Ectodermal cell (in vitro differentiated cells): ENCODE data around the gene CNST.

Source experiments
- H3K27ac ChIP-seq: 2 replicates; pipeline ENCODE4 v1.7.0; 2013; ENCODE audit warnings: mild to moderate bottlenecking, low read depth, low read length; ENCODE audit not compliant: insufficient read depth, poor library complexity, severe bottlenecking
- H3K27me3 ChIP-seq: 2 replicates; pipeline ENCODE4 v1.7.0; 2013; ENCODE audit warnings: mild to moderate bottlenecking, low read length; ENCODE audit not compliant: insufficient read depth, control insufficient read depth, poor library complexity, severe bottlenecking
- H3K36me3 ChIP-seq: one replicate; pipeline ENCODE4 v1.7.0; 2013; ENCODE audit warnings: low read length; ENCODE audit not compliant: control insufficient read depth, insufficient read depth
- H3K4me1 ChIP-seq: one replicate; pipeline ENCODE4 v1.7.0; 2013; ENCODE audit warnings: low read length; ENCODE audit not compliant: control insufficient read depth, insufficient read depth
- H3K4me3 ChIP-seq: 2 replicates; pipeline ENCODE4 v1.7.0; 2013; ENCODE audit warnings: low read depth, low read length, control low read depth; ENCODE audit not compliant: insufficient read depth
- H3K9me3 ChIP-seq: 2 replicates; pipeline ENCODE4 v1.7.0; 2013; ENCODE audit warnings: mild to moderate bottlenecking, low read length, moderate library complexity; ENCODE audit not compliant: control insufficient read depth
- WGBS, 2 experiments: methylation state at CpG; one replicate each; pipeline ENCODE4 v1.1.7; 2013; ENCODE audit warnings: missing lambda C conversion rate in 2 of 2; 5-methylcytosine and 5-hydroxymethylcytosine counted together

Gene CNST

DNA sequence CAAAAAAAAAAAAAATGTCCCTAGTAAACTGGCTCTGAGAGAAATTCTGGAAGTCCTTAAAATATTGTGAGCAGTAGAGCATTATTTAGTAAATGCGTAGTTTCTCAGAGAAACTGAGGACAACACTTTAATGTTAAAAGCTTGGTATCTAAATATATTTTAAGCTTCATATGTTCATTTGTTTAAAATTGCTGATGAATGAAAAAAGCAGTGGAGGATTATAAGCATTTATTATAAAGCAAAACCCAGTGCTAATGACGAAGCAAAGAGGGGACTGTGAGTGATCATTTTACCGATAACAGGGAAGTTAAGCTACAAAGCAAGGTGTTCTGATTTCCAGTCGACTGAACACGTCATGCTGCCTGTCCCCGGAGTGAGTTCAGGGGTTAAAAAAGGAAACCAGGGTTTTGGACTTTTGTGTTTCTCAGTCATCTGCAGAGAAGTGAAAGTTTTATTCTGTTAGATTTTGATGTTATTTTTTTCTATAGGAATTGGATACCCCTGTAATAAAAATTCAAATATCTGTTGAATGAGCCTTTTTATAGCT is 93.4 kb downstream of the CNST start:
- Histone ChIP-seq H3K4me3 (no peak overlapping the region), H3K27ac (no peak overlapping the region), H3K4me1 (no peaks in the 10 kb centered on the region), H3K36me3 (no peaks in the 10 kb centered on the region), H3K27me3 (no peaks in the 10 kb centered on the region), H3K9me3 (no peaks in the 10 kb centered on the region)
- WGBS, 2 experiments, result 97% methylated on average over 5 to 6 of the region's 6 CpGs

DNA sequence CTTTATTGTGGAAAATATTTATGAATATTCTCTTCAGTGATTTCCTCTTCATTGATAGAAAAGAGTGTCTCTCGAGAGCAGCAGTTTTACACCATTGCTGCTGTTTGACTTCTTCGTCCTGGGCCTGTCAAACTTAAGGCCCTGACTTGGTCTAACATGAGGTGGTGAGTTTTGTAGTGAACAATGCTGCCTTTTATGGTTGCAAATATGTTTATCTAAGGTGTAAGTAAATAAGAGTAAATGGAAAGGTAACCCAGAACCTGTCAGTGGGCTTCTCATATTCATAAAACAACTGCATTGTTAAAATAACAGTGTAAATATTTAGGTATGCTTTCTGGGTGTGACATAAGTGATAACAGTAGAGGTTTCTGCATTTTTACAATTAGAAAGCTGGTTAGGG is 95.2 kb downstream of the CNST start:
- Histone ChIP-seq H3K4me3 (no peak overlapping the region), H3K27me3 (no peaks in the 10 kb centered on the region), H3K9me3 (no peaks in the 10 kb centered on the region), H3K27ac (no peak overlapping the region), H3K4me1 (no peaks in the 10 kb centered on the region), H3K36me3 (no peaks in the 10 kb centered on the region)
- 94 to 95% methylated on average over 2 of the region's 2 CpGs for WGBS, 2 experiments

DNA sequence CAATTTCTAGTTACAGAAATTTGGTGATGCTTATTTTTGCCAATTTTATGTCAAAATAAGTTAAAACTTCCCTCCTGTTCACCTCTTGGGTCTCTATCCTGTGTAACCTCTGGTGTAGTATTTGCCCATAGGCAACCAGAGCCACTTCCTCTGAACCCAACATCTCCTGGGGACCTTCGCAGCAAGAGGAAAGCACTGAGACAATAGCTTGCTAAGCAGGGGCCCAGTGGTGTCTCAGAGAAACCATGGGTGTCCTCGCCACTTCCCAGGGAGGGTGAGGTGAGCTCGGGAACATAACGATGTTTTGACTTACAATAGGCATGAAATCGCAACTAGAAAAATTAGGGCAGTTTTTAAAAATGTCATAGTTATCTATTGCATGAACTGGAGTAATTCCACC is 101.5 kb downstream of the CNST start:
- WGBS, 2 experiments, result 82 to 84% methylated on average over 5 of the region's 5 CpGs
- Histone ChIP-seq H3K9me3 (no peaks in the 10 kb centered on the region), H3K27me3 (no peaks in the 10 kb centered on the region), H3K4me3 (no peak overlapping the region), H3K36me3 (no peaks in the 10 kb centered on the region), H3K27ac (no peak overlapping the region), H3K4me1 (no peaks in the 10 kb centered on the region)

GRCh38 chr1:246669659-246670058 is 103.4 kb downstream of the CNST start:
- Histone ChIP-seq H3K4me1 (no peaks in the 10 kb centered on the region), H3K9me3 (no peaks in the 10 kb centered on the region), H3K27ac (no peak overlapping the region), H3K4me3 (no peak overlapping the region), H3K36me3 (no peaks in the 10 kb centered on the region), H3K27me3 (no peaks in the 10 kb centered on the region)
- WGBS, 2 experiments, result 92% methylated on average over 5 to 6 of the region's 6 CpGs

DNA sequence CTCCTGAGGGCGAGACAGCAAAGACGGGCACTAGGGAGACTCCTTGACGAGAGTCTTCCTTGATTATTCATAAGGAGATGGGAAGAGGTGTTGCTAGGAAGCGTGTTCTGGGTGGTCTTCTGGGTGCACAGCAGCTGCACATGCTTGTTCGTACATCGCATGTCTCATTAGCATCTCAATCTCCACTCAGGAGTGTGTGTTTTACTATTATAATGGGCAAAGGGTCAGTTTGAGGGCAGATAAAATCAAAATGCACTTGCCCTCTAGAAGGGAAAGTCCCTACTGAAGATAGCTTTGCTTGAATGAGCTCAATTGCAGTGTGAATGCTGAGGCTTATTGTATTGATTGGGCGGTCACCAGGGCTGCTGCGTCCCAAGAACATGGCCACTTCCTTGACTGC is 107.8 kb downstream of the CNST start:
- Histone ChIP-seq H3K4me1 (no peaks in the 10 kb centered on the region), H3K27ac (no peak overlapping the region), H3K9me3 (no peaks in the 10 kb centered on the region), H3K27me3 (no peaks in the 10 kb centered on the region), H3K4me3 (no peak overlapping the region), H3K36me3 (no peaks in the 10 kb centered on the region)
- 84% methylated on average over 8 of the region's 8 CpGs for WGBS, 2 experiments

DNA sequence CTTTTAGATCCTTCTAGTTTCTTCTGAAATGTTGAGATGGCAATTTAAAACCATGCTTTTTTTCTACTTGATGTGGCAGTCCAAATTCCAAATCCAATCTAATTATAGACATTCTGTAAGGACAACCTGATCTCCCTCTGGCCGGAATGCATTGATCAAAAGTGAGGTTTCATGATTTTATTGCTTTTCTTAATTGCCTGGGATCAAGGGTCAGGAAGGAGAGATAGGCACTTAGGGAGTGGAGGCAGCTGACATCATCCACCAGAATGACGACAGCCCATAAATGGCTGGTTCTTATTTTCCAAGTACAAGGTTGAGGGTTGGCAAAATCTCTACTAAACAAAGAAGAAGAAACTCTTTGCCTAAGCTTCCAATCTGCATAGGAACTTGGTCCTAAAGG is 111.6 kb downstream of the CNST start:
- H3K27ac ChIP-seq, result no peak overlapping the region
- WGBS, 2 experiments, result 87 to 96% methylated on average over 2 of the region's 2 CpGs
- no peaks in the 10 kb centered on the region for H3K27me3 ChIP-seq
- H3K9me3 ChIP-seq, result no peaks in the 10 kb centered on the region
- no peaks in the 10 kb centered on the region for H3K4me1 ChIP-seq
- no peak overlapping the region for H3K4me3 ChIP-seq
- no peaks in the 10 kb centered on the region for H3K36me3 ChIP-seq

DNA sequence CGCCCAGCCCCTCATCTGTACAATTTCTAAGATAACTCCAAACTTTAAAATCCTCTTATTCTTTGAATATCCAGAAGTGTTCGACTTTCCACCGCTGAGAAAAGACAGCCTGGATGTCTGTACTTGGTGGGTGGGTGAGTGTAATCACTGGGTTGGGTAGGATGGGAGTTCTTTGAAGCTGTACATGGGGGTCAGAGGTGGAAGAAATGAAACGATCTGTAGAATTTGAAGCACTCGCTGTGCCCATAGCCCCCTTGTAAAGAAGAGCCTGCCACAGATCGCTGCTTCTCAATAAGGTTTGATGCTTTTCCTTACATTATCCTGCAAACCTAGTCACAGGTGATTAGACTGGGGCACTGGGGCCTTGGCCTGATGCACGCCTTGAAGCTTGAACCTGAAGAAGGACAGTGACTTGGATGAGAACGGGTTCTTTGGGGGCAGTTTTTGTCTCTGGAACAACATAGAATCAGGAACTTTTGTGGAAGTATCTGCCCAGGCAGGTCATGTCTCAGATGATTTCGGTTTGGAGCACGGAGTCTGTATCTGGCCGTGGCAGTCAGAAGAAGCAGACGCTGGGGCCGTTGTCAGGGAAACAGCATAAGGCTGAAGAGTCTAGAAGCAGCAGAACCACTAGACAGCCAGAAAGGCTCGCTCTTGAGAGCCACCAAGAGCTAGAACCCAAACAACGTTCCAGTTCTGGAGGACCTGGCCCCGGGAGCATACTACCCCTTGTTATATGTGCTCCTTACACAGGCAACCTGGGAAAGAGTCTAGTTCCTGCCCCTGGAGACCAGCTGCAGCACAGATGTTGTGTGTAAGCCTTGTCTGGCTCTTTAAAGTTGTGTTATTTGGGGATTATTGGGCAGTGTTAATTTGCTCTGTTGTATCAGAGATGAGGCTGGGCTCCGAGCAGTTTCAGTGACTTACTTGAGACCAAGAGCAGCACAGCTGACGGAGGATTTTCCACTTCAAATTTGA is 112.8 kb downstream of the CNST start:
- no peak overlapping the region for H3K27ac ChIP-seq
- no peaks in the 10 kb centered on the region for H3K9me3 ChIP-seq
- WGBS, 2 experiments, result 91 to 94% methylated on average over 18 of the region's 18 CpGs
- H3K4me3 ChIP-seq, result no peak overlapping the region
- H3K4me1 ChIP-seq, result no peaks in the 10 kb centered on the region
- H3K27me3 ChIP-seq, result no peaks in the 10 kb centered on the region
- H3K36me3 ChIP-seq, result no peaks in the 10 kb centered on the region

DNA sequence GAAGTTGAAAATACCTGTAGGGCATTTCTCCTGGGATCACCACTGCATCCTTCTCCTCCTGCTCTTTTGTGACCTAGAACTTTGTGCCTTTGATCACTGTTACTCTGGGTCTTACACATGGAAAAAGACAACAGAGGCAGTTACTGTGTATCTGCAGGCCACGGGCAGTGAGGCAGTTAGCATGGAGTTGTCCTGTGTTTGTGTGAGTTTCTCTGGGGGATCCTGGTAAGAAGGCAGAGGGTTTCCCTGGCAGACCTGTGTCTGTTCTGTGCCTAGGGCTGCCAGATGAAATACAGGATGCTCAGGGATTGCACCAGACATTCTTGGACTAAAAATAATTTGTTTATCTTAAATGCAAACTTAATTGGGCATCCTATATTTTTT is 113.5 kb downstream of the CNST start:
- H3K9me3 ChIP-seq, result no peaks in the 10 kb centered on the region
- H3K4me3 ChIP-seq, result no peak overlapping the region
- WGBS, 2 experiments, result 97% methylated on average over 1 of the region's 1 CpG
- no peaks in the 10 kb centered on the region for H3K36me3 ChIP-seq
- no peak overlapping the region for H3K27ac ChIP-seq
- H3K27me3 ChIP-seq, result no peaks in the 10 kb centered on the region
- H3K4me1 ChIP-seq, result no peaks in the 10 kb centered on the region

- no peaks in the 10 kb centered on the region for H3K4me1 ChIP-seq
- WGBS, 2 experiments, result 93 to 94% methylated on average over 8 of the region's 8 CpGs
- H3K4me3 ChIP-seq, result no peak overlapping the region
- H3K9me3 ChIP-seq, result no peaks in the 10 kb centered on the region
- no peak overlapping the region for H3K27ac ChIP-seq
- no peaks in the 10 kb centered on the region for H3K27me3 ChIP-seq
- no peaks in the 10 kb centered on the region for H3K36me3 ChIP-seq
Observed at GRCh38 chr1:246680190-246680589, 113.9 kb downstream of the CNST start.

DNA sequence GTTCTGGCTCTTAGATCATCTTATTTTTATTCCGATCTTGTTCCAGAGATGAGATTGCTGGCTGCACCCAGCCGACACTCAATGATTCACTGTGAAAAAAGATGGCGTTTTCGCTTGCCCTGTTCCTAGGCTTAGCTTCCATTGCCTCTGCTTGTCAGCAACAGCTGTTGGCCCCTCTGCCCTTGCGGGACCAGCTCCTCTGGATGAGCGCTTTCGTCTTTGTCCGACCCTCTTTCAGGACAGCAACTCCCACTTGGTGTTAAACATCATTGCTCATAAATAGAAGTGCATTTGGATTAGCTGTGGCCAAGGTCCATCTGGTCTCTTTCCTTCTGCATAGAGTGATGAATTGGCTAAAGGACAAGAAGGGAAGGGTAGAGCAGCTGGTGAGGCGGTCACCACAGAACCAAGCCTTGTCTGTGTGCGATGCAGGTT is 114.5 kb downstream of the CNST start:
- H3K36me3 ChIP-seq, result no peaks in the 10 kb centered on the region
- no peaks in the 10 kb centered on the region for H3K9me3 ChIP-seq
- H3K4me1 ChIP-seq, result no peaks in the 10 kb centered on the region
- no peak overlapping the region for H3K4me3 ChIP-seq
- WGBS, 2 experiments, result 92 to 93% methylated on average over 10 of the region's 10 CpGs
- no peak overlapping the region for H3K27ac ChIP-seq
- H3K27me3 ChIP-seq, result no peaks in the 10 kb centered on the region
